Vagina (tissue), 2 donors: Measurements from ENCODE around the gene KRT24.

ENCODE experiments used
- CTCF ChIP-seq, 3 experiments: fragments of 450-650 bp in 2 of 3; fragments of 200-600 bp in 1 of 3; sonication (generic) in 1 of 3; IDR thresholded peaks; one replicate each; pipeline ENCODE4 v1.5.1; 2017 to 2019; ENCODE audit warnings: antibody characterized with exemption in 3 of 3, mild to moderate bottlenecking in 2 of 3, moderate library complexity in 2 of 3
- POLR2A ChIP-seq, 2 donors: fragments of 450-650 bp; IDR thresholded peaks; one replicate each; pipeline ENCODE4 v1.6.1; 2017; ENCODE audit warnings: antibody characterized with exemption in 2 of 2, mild to moderate bottlenecking in 2 of 2, moderate library complexity in 2 of 2

- no peak for TF ChIP-seq CTCF (IDR thresholded peaks at IDR 0.05)
- TF ChIP-seq POLR2A (IDR thresholded peaks at IDR 0.05): no peak
These were observed 17.4 kb downstream of the KRT24 start for GRCh38 chr17:40686192-40686591.
